ENCODE results near the gene PLXNA4.

The PLXNA4 gene

GRCh38 chr7:132542895-132543294 is 33.4 kb downstream of the PLXNA4 start:
- no peak for DNase-seq (ENCODE audit: low read depth)
- TF ChIP-seq CTCF (conservative IDR thresholded peaks at IDR 0.05; ENCODE audit: low read depth, low read length): no peak
- no peak overlapping the region for H3K4me3 ChIP-seq (ENCODE audit: low read depth, low read length)

- no peak for DNase-seq (ENCODE audit: low read depth)
- H3K4me3 ChIP-seq (ENCODE audit: low read depth, low read length): no peak overlapping the region
- TF ChIP-seq CTCF (conservative IDR thresholded peaks at IDR 0.05; ENCODE audit: low read depth, low read length): no peak
Observed at GRCh38 chr7:132541656-132542055, 34.6 kb downstream of the PLXNA4 start.

- TF ChIP-seq CTCF (conservative IDR thresholded peaks at IDR 0.05; ENCODE audit: low read depth, low read length): no peak
- no peak for DNase-seq (ENCODE audit: low read depth)
- H3K4me3 ChIP-seq (ENCODE audit: low read depth, low read length): no peak overlapping the region
Observed at GRCh38 chr7:132537456-132538145, 38.7 kb downstream of the PLXNA4 start.

GRCh38 chr7:132536654-132537395 is 39.4 kb downstream of the PLXNA4 start:
- no peak for TF ChIP-seq CTCF (conservative IDR thresholded peaks at IDR 0.05; ENCODE audit: low read depth, low read length)
- DNase-seq (ENCODE audit: low read depth): no peak
- no peak overlapping the region for H3K4me3 ChIP-seq (ENCODE audit: low read depth, low read length)

GRCh38 chr7:132533916-132534315 is 42.4 kb downstream of the PLXNA4 start:
- no peak for TF ChIP-seq CTCF (conservative IDR thresholded peaks at IDR 0.05; ENCODE audit: low read depth, low read length)
- H3K4me3 ChIP-seq (ENCODE audit: low read depth, low read length): no peak overlapping the region
- no peak for DNase-seq (ENCODE audit: low read depth)

- H3K4me3 ChIP-seq (ENCODE audit: low read depth, low read length): no peak overlapping the region
- no peak for DNase-seq (ENCODE audit: low read depth)
- no peak for TF ChIP-seq CTCF (conservative IDR thresholded peaks at IDR 0.05; ENCODE audit: low read depth, low read length)
Observed at GRCh38 chr7:132532281-132532680, 44.0 kb downstream of the PLXNA4 start.

- TF ChIP-seq CTCF (conservative IDR thresholded peaks at IDR 0.05; ENCODE audit: low read depth, low read length): no peak
- DNase-seq (ENCODE audit: low read depth): no peak
- H3K4me3 ChIP-seq (ENCODE audit: low read depth, low read length): no peak overlapping the region
Observed at GRCh38 chr7:132531562-132531961, 44.7 kb downstream of the PLXNA4 start.

All from choroid plexus epithelial cell (primary cell).